Astrocyte (in vitro differentiated cells and primary cell): ENCODE results near the gene LMO7. TPM values are rescaled to one million over a fixed set of nuclear protein-coding genes. Genes with fewer than 3 reads are reported as not detected.

Experiments
- DNase-seq: peaks from one replicate; pipeline ENCODE4 v3.0.0-alpha.2; 2010; ENCODE audit warnings: low read depth
- FAIRE-seq: peaks from 2 replicates; lab custom pipeline; 2011; peaks lifted over from hg19 to GRCh38; lab: Jason Lieb, UNC
- H2AFZ ChIP-seq: 2 replicates; pipeline ENCODE4 v1.6.0; 2012; ENCODE audit warnings: low read depth, low read length, inconsistent platforms
- H3K27ac ChIP-seq: 2 replicates; pipeline ENCODE4 v1.5.1; 2011; ENCODE audit warnings: low read depth, low read length, inconsistent platforms
- H3K27me3 ChIP-seq: 2 replicates; pipeline ENCODE4 v1.6.0; 2011; ENCODE audit warnings: low read length, inconsistent platforms; ENCODE audit not compliant: insufficient read depth
- H3K36me3 ChIP-seq: 2 replicates; pipeline ENCODE4 v1.5.1; 2011; ENCODE audit warnings: low read length, inconsistent platforms; ENCODE audit not compliant: insufficient read depth
- H3K4me1 ChIP-seq: 2 replicates; pipeline ENCODE4 v1.5.1; 2011; ENCODE audit warnings: low read length, inconsistent platforms; ENCODE audit not compliant: insufficient read depth
- H3K4me2 ChIP-seq: 2 replicates; pipeline ENCODE4 v1.6.0; 2012; ENCODE audit warnings: low read length, inconsistent platforms
- H3K4me3 ChIP-seq: 2 replicates; pipeline ENCODE4 v1.5.1; 2011; ENCODE audit warnings: low read depth, mild to moderate bottlenecking, low read length, inconsistent platforms; ENCODE audit not compliant: insufficient read depth
- H3K79me2 ChIP-seq: 2 replicates; pipeline ENCODE4 v1.6.0; 2012; ENCODE audit warnings: mild to moderate bottlenecking, low read length, inconsistent platforms; ENCODE audit not compliant: insufficient read depth
- H3K9ac ChIP-seq: 2 replicates; pipeline ENCODE4 v1.6.0; 2012; ENCODE audit warnings: mild to moderate bottlenecking, low read length, inconsistent platforms
- H3K9me3 ChIP-seq: 2 replicates; pipeline ENCODE4 v1.5.1; 2012; ENCODE audit warnings: low read depth, mild to moderate bottlenecking, low read length, inconsistent platforms; ENCODE audit not compliant: insufficient read depth
- H4K20me1 ChIP-seq: 2 replicates; pipeline ENCODE4 v1.6.0; 2012; ENCODE audit warnings: low read length, inconsistent platforms; ENCODE audit not compliant: insufficient read depth
- H3K27ac Mint-ChIP-seq: one replicate; pipeline ENCODE4 v1.8.0; 2021; ENCODE audit warnings: mild to moderate bottlenecking, mixed read lengths; ENCODE audit not compliant: unreplicated experiment
- H3K27me3 Mint-ChIP-seq: one replicate; pipeline ENCODE4 v1.8.0; 2021; ENCODE audit warnings: low read depth, mixed read lengths; ENCODE audit not compliant: unreplicated experiment
- H3K36me3 Mint-ChIP-seq: one replicate; pipeline ENCODE4 v1.8.0; 2021; ENCODE audit warnings: low read depth, mixed read lengths; ENCODE audit not compliant: unreplicated experiment
- H3K4me1 Mint-ChIP-seq: one replicate; pipeline ENCODE4 v1.8.0; 2021; ENCODE audit warnings: low read depth, mixed read lengths; ENCODE audit not compliant: unreplicated experiment
- H3K4me3 Mint-ChIP-seq: one replicate; pipeline ENCODE4 v1.8.0; 2021; ENCODE audit warnings: mild to moderate bottlenecking, moderate library complexity, mixed read lengths; ENCODE audit not compliant: unreplicated experiment
- H3K9me3 Mint-ChIP-seq: one replicate; pipeline ENCODE4 v1.8.0; 2021; ENCODE audit warnings: mild to moderate bottlenecking, mixed read lengths; ENCODE audit not compliant: unreplicated experiment
- CTCF ChIP-seq: IDR thresholded peaks from 2 replicates; pipeline ENCODE4 v1.5.1; 2011; ENCODE audit warnings: low read depth, mild to moderate bottlenecking, inconsistent platforms, low read length, moderate library complexity; ENCODE audit not compliant: insufficient read depth
- EZH2 ChIP-seq: IDR thresholded peaks from 2 replicates; pipeline ENCODE4 v1.6.1; 2012; ENCODE audit warnings: mild to moderate bottlenecking, low read length, inconsistent platforms; ENCODE audit not compliant: insufficient read depth
- total RNA-seq: library from RNA; stranded (reverse); gene quantifications from 2 replicates; pipeline ENCODE4 v1.2.1, GENCODE V29; 2021

Gene LMO7
- total RNA-seq, 1 donor from 2014 or later: 52.2 TPM

- Histone ChIP-seq H3K36me3 (peaks cover 8% of the 10 kb centered on the region), H3K27me3 (no peaks in the 10 kb centered on the region), H3K9me3 (no peaks in the 10 kb centered on the region), H3K4me2 (peak overlapping the region; percentile 9), H3K4me3 (no peak overlapping the region), H4K20me1 (peaks cover 88% of the 10 kb centered on the region), H3K4me1 (peaks cover 5% of the 10 kb centered on the region), H3K9ac (no peak overlapping the region), H3K79me2 (peaks cover 98% of the 10 kb centered on the region), H3K27ac (no peak overlapping the region), H2AFZ (no peak overlapping the region)
- Mint-ChIP-seq H3K27ac (no peak overlapping the region), H3K27me3 (peaks cover 1% of the 10 kb centered on the region), H3K9me3 (peaks cover 3% of the 10 kb centered on the region), H3K4me1 (peaks cover 9% of the 10 kb centered on the region), H3K36me3 (peaks cover 5% of the 10 kb centered on the region), H3K4me3 (no peak overlapping the region)
- FAIRE-seq: no peak
- no peak for DNase-seq
- TF ChIP-seq EZH2: no peak
Measured at GRCh38 chr13:75691183-75691582, 55.1 kb downstream of the LMO7 start.

GRCh38 chr13:75693227-75693626 lies 57.1 kb downstream of the LMO7 start:
- no peak overlapping the region for H3K4me3 Mint-ChIP-seq
- peaks cover 93% of the 10 kb centered on the region for H4K20me1 ChIP-seq
- TF ChIP-seq EZH2: no peak
- no peak for TF ChIP-seq CTCF
- no peak overlapping the region for H3K9ac ChIP-seq
- no peak overlapping the region for H3K27ac ChIP-seq
- peaks cover 5% of the 10 kb centered on the region for H3K4me1 ChIP-seq
- H3K4me2 ChIP-seq: no peak overlapping the region
- H3K27ac Mint-ChIP-seq: no peak overlapping the region
- H3K9me3 ChIP-seq: no peaks in the 10 kb centered on the region
- FAIRE-seq (no peak), DNase-seq (no peak)
- peaks cover 3% of the 10 kb centered on the region for H3K9me3 Mint-ChIP-seq
- H2AFZ ChIP-seq: no peak overlapping the region
- no peaks in the 10 kb centered on the region for H3K4me1 Mint-ChIP-seq
- peaks cover 5% of the 10 kb centered on the region for H3K36me3 Mint-ChIP-seq
- peaks cover 96% of the 10 kb centered on the region for H3K79me2 ChIP-seq
- peaks cover 1% of the 10 kb centered on the region for H3K27me3 Mint-ChIP-seq
- H3K4me3 ChIP-seq: no peak overlapping the region
- H3K27me3 ChIP-seq: no peaks in the 10 kb centered on the region
- H3K36me3 ChIP-seq: peaks cover 8% of the 10 kb centered on the region

GRCh38 chr13:75694722-75695121 lies 58.6 kb downstream of the LMO7 start:
- Histone ChIP-seq H3K27ac (no peak overlapping the region), H3K4me2 (no peak overlapping the region), H3K4me3 (no peak overlapping the region), H3K79me2 (peaks cover 95% of the 10 kb centered on the region), H2AFZ (no peak overlapping the region), H4K20me1 (peaks cover 82% of the 10 kb centered on the region), H3K9me3 (no peaks in the 10 kb centered on the region), H3K27me3 (no peaks in the 10 kb centered on the region), H3K4me1 (peaks cover 5% of the 10 kb centered on the region), H3K36me3 (peaks cover 8% of the 10 kb centered on the region), H3K9ac (no peak overlapping the region)
- Mint-ChIP-seq H3K9me3 (peaks cover 3% of the 10 kb centered on the region), H3K4me3 (peak overlapping the region; percentile 0), H3K4me1 (no peaks in the 10 kb centered on the region), H3K27me3 (peaks cover 1% of the 10 kb centered on the region), H3K27ac (peak overlapping the region; percentile 11), H3K36me3 (peaks cover 6% of the 10 kb centered on the region)
- TF ChIP-seq CTCF (no peak), EZH2 (no peak)
- DNase-seq (no peak), FAIRE-seq (no peak)
